H1 (cell line): Measurements from ENCODE around the gene PHOSPHO1. TPM values are rescaled to one million over a fixed set of nuclear protein-coding genes. Genes with fewer than 3 reads are reported as not detected.

Source experiments
- CBX8 ChIP-seq: fragments of 300-800, 300-1000 bp; sonication (generic); IDR thresholded peaks from 2 replicates; pipeline ENCODE4 v1.7.1; 2016; ENCODE audit warnings: low read depth, low read length, borderline replicate concordance
- CTCF ChIP-seq, 3 experiments: IDR thresholded peaks; 1 replicate in 2 of 3; 2 replicates in 1 of 3; pipeline versions ENCODE4 v1.5.1 to v1.6.1; 2011; ENCODE audit warnings: low read length in 3 of 3, mild to moderate bottlenecking in 3 of 3, inconsistent platforms in 2 of 3, low read depth in 1 of 3, moderate library complexity in 1 of 3; ENCODE audit not compliant: insufficient read depth in 1 of 3; ENCODE audit errors: control extremely low read depth in 1 of 3
- EP300 ChIP-seq, 2 experiments: IDR thresholded peaks; 1 replicate in 1 of 2; 2 replicates in 1 of 2; pipeline ENCODE4 v1.6.1; 2011 to 2012; ENCODE audit warnings: low read depth in 2 of 2, low read length in 2 of 2, mild to moderate bottlenecking in 2 of 2, borderline replicate concordance in 1 of 2, inconsistent platforms in 1 of 2, moderate library complexity in 1 of 2
- NANOG ChIP-seq: IDR thresholded peaks from 2 replicates; pipeline ENCODE4 v1.6.1; 2011; ENCODE audit warnings: low read length, low read depth, mild to moderate bottlenecking, inconsistent platforms; ENCODE audit not compliant: insufficient read depth, poor library complexity, severe bottlenecking
- SP2 ChIP-seq: IDR thresholded peaks from 2 replicates; pipeline ENCODE4 v1.6.1; 2012; ENCODE audit warnings: mild to moderate bottlenecking, low read length, inconsistent platforms
- polyA plus RNA-seq, 7 experiments: library from polyadenylated mRNA; depleted of rRNA in 3 of 7; stranded (reverse) in 5 of 7; unstranded in 2 of 7; fragments of >200 nt in 5 of 7; fragments of 200-250 nt in 2 of 7; gene quantifications; 1 replicate in 5 of 7; 2 replicates in 1 of 7; 4 replicates in 1 of 7; pipeline versions ENCODE4 v1.2.1 to v1.2.3, GENCODE V29; 2011 to 2013; ENCODE audit warnings: missing spikeins in 2 of 7, mixed read lengths in 2 of 7
- total RNA-seq: library from RNA; stranded (reverse); fragmentation: NEBNext Ultra II Directional; extraction: Animal tissue kit (Norgen Biotek cat#: 25700); gene quantifications from 2 replicates; pipeline ENCODE4 v1.2.1, GENCODE V29; 2021

PHOSPHO1 gene
- total and polyA plus RNA-seq, 2 of the 8 experiments (the other 6 are each of a cell fraction or from before 2014, with no cell fraction given), result 0.34 to 0.45 TPM

GRCh38 chr17:49180998-49181635 is 49.5 kb downstream of the PHOSPHO1 start (continued):
- TF ChIP-seq CBX8 (no peak), CTCF (IDR thresholded peaks at IDR 0.05; ENCODE audit: control extremely low read depth in 1 of 3, insufficient read depth in 1 of 3, low read depth in 1 of 3, low read length in 3 of 3) (no peak), SP2 (no peak), NANOG (no peak), EP300 (IDR thresholded peaks at IDR 0.05; ENCODE audit: borderline replicate concordance in 1 of 2, low read depth in 2 of 2, low read length in 2 of 2) (no peak)
- TF ChIP-seq, all 59 proteins: peak for 0
